Esophagus muscularis mucosa (tissue), 3 donors: ENCODE data around the gene DNTTIP2.

Experiments
- CTCF ChIP-seq, 3 experiments: fragments of 200-600 bp in 2 of 3; fragments of 450-650 bp in 1 of 3; sonication (generic) in 2 of 3; IDR thresholded peaks; one replicate each; pipeline ENCODE4 v1.5.1; 2017 to 2019; ENCODE audit warnings: antibody characterized with exemption in 3 of 3, mild to moderate bottlenecking in 2 of 3, moderate library complexity in 1 of 3
- POLR2A ChIP-seq: fragments of 450-650 bp; IDR thresholded peaks from one replicate; pipeline ENCODE4 v1.6.1; 2017; ENCODE audit warnings: antibody characterized with exemption, moderate library complexity, mild to moderate bottlenecking, low read depth
- POLR2AphosphoS5 ChIP-seq, 2 donors: sonication (generic); formaldehyde crosslinking; IDR thresholded peaks; one replicate each; pipeline ENCODE4 v1.6.1; 2017; ENCODE audit warnings: antibody characterized with exemption in 2 of 2

DNA sequence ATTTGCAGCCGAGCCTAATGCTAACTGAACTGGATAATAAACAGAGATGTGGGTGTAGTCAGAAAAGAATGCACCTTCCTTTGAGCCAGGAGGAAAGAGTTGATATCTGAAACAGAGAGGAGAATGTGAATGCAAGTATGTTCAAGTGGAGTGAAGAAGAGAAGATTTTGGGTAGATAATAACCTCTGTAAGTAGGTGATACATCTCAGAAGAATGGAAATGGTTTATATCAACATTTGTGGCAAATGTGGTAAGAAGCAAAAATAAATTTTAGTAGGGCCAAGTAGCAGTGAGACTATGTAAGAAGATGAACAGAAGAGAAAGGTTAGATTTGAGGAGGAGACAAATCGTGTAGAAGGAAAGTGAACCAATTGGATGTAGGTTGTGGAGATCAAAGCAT is 1.7 kb upstream of the DNTTIP2 start:
- no peak for TF ChIP-seq CTCF (IDR thresholded peaks at IDR 0.05)
- no peak for TF ChIP-seq POLR2A
- no peak for TF ChIP-seq POLR2AphosphoS5 (IDR thresholded peaks at IDR 0.05)
